HG02870 (cell line): ENCODE results near the gene AMFR.

Source experiments
- ATAC-seq: cut with Tn5 transposase; IDR thresholded peaks from one replicate; pipeline ENCODE4 v1.9.1; 2021; ENCODE audit warnings: mild to moderate bottlenecking, moderate library complexity; ENCODE audit not compliant: unreplicated experiment

The AMFR gene

GRCh38 chr16:56425439-56425832 is at the start of gene AMFR:
AMFR (minus strand) TSS chr16:56425545; CDS start chr16:56425327, 218 bp downstream.
- ATAC-seq, result peak; percentile 64

DNA sequence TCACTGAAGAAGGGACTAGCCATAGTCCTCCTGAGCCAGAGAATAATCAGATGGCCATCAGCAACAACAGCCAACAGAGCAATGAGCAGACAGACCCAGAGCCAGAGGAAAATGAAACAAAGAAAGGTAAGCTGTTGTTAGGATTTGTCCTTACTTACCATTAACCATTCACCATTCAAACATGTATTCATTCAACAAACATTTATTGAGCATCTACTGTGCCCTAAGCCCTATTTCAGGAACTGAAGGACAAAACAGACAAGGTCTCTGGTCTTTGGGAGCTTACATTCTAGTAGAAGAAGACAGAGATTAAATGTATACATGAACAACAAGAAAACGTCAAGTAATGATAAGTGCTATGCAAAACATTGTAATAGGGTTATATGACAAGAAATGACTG is 45.3 kb upstream of the AMFR start:
- ATAC-seq, result no peak

GRCh38 chr16:56470232-56470631 is 44.9 kb upstream of the AMFR start:
- no peak for ATAC-seq

- no peak for ATAC-seq
These were observed 44.4 kb upstream of the AMFR start for GRCh38 chr16:56469748-56470147.

GRCh38 chr16:56468800-56469199 is 43.5 kb upstream of the AMFR start:
- no peak for ATAC-seq

DNA sequence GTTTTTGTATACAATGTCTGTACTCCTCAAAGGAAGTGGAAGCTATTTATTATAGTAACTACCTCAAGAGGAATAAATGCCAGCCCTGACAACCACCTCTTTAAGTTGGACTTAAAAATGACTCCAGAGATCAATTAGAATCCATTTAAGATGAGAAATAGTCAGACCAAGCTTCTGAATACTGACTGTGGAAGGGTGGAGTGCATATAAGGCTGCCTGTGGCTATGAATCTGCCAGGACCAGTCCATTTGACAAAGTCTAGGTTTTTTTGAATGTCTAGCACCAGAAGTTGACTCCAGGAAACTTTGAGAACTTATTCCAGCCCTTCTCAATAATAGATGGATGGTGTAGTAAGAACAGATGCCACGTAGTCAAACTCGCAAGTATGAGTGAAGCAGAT is 41.0 kb upstream of the AMFR start:
- no peak for ATAC-seq

- no peak for ATAC-seq
These were observed 37.8 kb upstream of the AMFR start for GRCh38 chr16:56463153-56463552.

DNA sequence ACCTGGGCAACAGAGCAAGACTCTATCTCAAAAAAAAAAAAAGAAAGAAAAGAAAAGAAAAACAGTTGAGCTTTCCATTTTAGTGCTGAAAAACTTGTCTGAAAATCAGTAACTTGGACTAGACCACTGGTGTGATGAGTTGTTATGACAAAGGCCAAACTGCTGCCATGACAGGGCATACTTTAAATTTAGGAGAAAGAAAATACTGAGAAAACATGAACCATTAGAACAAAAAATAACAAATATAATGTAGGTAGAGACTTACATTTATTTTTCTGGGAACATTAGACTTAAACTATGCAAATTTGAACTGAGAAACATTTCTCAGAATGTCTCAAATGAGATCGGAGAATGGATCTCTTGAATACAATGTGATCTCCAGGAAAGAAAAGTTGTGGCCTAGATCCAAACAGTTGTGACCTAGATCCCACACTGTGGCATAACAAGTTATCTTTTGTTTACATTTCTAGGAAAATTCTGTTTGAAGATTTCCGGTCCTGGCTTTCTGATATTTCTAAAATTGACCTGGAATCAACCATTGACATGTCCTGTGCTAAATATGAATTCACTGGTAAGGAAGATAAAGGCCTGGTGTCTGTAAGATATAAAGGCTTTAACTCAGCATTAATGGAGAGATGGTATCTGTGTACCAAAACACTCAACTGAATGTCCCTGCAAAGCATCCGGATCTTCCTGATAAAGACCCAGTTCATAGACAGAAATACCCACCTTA is 36.9 kb upstream of the AMFR start:
- ATAC-seq, result no peak

DNA sequence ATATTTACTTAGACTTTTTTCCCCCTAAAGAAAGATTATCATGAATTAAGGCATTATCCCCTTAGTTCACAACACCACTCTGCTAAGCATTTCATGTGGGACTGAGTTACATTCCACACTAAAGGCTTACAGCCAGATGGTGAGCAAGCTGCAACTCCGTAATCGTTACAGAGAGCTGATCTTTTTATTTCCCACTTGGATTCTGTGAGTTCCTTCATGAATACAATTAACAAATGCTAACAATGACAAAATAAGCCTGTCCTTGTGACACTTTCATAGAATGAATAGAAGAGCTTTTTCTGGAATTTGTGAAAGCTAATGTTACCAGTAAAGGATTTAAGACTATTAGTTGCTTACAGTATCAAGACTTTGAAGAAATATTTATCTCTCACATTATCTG is 34.8 kb upstream of the AMFR start:
- ATAC-seq, result no peak

DNA sequence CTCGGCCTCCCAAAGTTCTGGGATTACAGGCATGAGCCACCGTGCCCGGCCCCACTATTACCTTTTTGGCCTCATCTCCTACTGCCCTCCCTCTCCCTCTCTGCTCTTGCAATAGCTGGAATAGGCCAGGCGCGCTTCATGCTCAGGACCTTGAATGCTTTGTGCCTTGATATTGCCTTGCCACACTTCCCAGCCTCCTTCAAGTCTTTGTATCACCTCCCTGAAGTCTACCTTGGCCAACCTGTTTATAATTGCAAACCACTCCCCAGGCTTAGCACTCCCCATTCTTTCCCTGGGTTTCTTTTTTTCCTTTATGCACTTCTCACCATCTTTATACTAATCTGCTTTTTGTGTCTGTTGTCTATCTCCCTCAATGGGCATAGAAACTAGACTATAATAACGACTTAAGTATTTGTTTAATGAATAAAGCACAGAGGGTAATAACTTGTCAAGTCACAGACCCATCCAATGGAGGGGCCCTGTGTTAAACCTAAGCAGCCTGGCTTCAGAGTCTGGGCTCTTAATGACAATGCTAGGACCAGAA is 32.7 kb upstream of the AMFR start:
- ATAC-seq, result no peak

- peak; percentile 28 for ATAC-seq
These were observed 26.7 kb upstream of the AMFR start for GRCh38 chr16:56451753-56452689.

- peak; percentile 96 for ATAC-seq
These were observed 25.8 kb upstream of the AMFR start, which contains the start of the genes NUDT21 and OGFOD1 for GRCh38 chr16:56450986-56451752. NUDT21 (minus strand) TSS chr16:56451332; CDS start chr16:56451202, 130 bp downstream. OGFOD1 (plus strand) TSS chr16:56451554; CDS start chr16:56451613, 59 bp downstream.

DNA sequence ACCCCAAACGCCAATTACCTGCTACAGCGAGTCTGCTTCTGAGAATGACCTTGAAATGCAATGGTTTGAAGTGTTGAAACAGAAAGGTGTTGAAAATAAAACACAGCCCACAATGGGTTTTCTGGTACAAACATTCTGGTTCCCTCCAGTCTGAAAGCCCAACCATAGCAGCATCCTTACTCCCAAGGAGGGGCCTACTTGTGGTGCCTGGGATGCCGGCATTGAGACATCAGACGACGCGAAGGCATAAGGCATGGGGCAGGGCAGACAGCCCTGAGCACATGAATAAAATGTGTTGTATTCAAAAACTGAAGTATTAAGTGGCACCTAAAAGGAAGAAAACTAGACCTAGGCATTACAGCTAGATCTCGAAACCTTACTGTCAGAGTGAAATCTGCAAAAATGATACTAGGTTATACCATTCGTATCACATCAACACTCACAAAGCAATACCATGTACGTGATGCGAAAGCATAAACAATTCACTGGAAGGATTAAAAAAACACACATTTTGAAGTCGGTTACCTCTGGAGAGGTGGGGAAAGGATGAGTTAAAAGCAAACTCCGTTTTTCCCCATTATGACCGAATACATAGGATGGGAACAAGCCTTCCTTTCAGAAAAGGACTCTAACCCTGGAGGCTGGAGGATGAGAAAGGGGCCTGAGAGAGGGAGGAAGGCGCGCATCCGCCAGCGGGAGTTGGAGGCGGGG is 25.1 kb upstream of the AMFR start:
- ATAC-seq, result no peak

DNA sequence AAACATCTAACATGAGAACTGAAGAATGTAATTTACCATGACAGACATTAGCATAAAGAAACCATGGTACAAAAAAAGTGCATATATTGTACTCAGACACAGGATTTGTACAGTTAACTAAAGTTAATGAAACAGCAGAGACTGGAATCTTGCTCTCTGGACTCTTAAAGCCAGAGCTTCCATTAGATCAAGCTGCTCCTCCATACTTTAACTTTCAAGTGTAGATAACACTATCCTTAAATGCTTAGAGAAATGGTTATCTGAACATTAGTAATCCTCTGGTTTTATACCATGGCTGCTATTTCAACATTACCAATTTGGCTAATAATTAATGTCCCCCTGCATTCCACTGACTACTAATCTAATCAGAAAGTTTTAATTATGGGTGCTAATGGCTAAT is 22.7 kb upstream of the AMFR start:
- ATAC-seq, result no peak

GRCh38 chr16:56447286-56447685 is 21.9 kb upstream of the AMFR start:
- no peak for ATAC-seq

- ATAC-seq, result no peak
These were observed 12.7 kb upstream of the AMFR start for GRCh38 chr16:56438038-56438437.

DNA sequence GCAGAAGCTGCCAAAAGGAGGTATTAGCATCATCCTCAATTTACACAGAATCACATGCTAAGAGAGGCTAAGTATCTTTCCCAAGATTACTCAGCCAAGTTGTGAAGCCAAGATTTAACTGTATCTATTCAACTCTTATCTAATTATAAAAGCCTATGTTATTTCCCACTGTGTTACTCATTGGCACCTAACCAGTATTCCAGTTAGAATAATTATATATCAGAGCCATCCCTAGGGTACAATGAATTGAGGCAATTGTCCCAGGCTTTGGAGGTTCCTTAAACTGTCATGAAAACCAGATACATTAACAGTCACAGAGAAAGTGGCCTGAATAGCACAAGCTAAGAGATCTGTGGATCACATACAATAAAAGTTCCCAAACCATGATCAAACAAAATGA is 10.9 kb upstream of the AMFR start:
- ATAC-seq, result no peak

GRCh38 chr16:56428091-56428490 is 2.7 kb upstream of the AMFR start:
- ATAC-seq, result no peak

DNA sequence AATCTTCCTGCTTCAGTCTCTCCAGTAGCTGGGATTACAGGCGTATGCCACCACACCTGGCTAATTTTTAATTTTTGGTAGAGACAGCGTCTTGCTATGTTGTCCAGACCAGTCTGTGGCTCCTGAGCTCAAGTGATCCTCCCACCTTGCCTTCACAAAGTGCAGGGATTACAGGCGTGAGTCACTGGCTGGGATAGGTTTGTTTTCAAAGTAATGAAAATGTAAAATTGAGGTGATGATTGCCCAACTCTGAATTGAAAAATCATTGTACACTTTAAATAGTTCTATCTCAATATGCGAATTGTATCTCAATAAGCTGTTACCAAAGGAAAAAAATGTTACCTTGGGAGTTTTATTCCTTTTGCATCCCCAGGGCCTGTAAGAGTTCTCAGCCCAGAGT is 1.2 kb upstream of the AMFR start:
- no peak for ATAC-seq

DNA sequence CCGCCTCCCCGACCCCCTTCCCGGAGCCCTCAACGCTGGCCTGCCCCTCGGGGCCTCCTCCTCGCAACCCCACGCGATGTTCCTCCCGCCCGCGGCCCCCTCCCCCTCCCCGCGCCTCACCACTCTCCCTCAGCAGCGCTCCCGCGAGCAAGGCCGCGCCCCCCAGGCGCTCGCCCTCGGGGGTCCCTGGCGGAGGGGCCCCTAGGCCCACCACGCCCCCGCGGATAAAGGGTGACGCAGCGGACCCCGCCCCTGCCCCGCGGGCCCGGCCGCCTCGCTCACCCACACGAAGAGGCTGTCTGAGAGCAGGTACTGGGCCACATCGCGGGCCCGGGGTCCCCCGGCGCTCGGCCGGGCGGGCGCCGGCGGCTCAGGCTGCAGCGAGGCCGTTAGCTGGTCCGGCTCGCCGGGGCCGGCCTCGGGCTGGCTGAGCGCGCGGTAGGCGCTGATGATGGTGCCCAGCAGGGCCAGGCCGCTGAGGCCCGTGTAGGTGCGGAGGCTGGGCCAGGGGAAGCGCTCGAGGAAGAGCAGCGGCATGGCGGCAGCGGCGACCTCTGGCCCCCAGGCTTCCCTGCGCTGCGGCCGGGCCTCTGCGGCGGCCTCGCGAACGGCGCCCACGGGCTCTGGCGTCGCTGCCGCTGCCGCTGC is 430 bp downstream of the AMFR start:
- ATAC-seq, result peak; percentile 29
